ENCODE results near the gene GPN3. TPM values are rescaled to one million over a fixed set of nuclear protein-coding genes. Genes with fewer than 3 reads are reported as not detected.

Gene GPN3
- total RNA-seq (10 to 100 TPM; 19.1 to 19.3 TPM), polyA plus RNA-seq (ENCODE audit: insufficient read length in 2 of 2) (10 to 100 TPM; 21.7 to 27.8 TPM)
- long read RNA-seq, donor 1, transcript GPN3-201 (8 exons, 1,468 nt), result major isoform, 13 of 174 reads
- long read RNA-seq, donor 1, partial matches to known transcripts, result 135 of 174 reads
- long read RNA-seq, donor 1, other reads (novel, unspliced or antisense), result 26 of 174 reads
- long read RNA-seq, donor 2, partial matches to known transcripts, result 0 of 2 reads
- long read RNA-seq, donor 2, other reads (novel, unspliced or antisense), result 0 of 2 reads
- long read RNA-seq, donor 3, partial matches to known transcripts, result 0 of 5 reads
- long read RNA-seq, donor 3, other reads (novel, unspliced or antisense), result 0 of 5 reads
- long read RNA-seq, donor 4, transcript GPN3-201 (8 exons, 1,468 nt), result major isoform, 22 of 22 reads
- long read RNA-seq, donor 4, partial matches to known transcripts, result 0 of 22 reads
- long read RNA-seq, donor 4, other reads (novel, unspliced or antisense), result 0 of 22 reads

- H3K4me1 ChIP-seq (ENCODE audit: control insufficient read depth, insufficient read depth, low read length), result peaks cover 20% of the 10 kb centered on the region
- under 1% methylated on average over 73 of the region's 78 CpGs for WGBS (ENCODE audit: insufficient coverage)
- peaks cover 6% of the 10 kb centered on the region for H3K36me3 ChIP-seq (ENCODE audit: control insufficient read depth, insufficient read depth, low read length)
- H3K9me3 ChIP-seq (ENCODE audit: control insufficient read depth, insufficient read depth, low read length), result no peaks in the 10 kb centered on the region
- H3K27me3 ChIP-seq (ENCODE audit: control insufficient read depth, insufficient read depth, low read length), result no peaks in the 10 kb centered on the region
- H3K4me3 ChIP-seq (ENCODE audit: low read depth, low read length), result peak within 1 kb of the TSS; percentile 88
- DNase-seq (ENCODE audit: low read depth in 4 of 6, low spot score in 6 of 6), result peak; percentile 96 to 100 (median 99)
- H3K27ac ChIP-seq (ENCODE audit: low read depth, low read length), result peak within 1 kb of the TSS; percentile 99
Observed at GRCh38 chr12:110468214-110469048, at the start of gene GPN3, which contains the start of gene FAM216A. Gene GPN3 (minus strand): TSS chr12:110468257. CDS start chr12:110468203, 54 bp downstream. Gene FAM216A (plus strand): TSS chr12:110468845. CDS start chr12:110468876, 31 bp downstream.

GRCh38 chr12:110516995-110517394 is 48.9 kb upstream of the GPN3 start:
- Histone ChIP-seq H3K9me3 (ENCODE audit: control insufficient read depth, insufficient read depth, low read length) (no peaks in the 10 kb centered on the region), H3K27me3 (ENCODE audit: control insufficient read depth, insufficient read depth, low read length) (no peaks in the 10 kb centered on the region), H3K27ac (ENCODE audit: low read depth, low read length) (no peak overlapping the region), H3K4me3 (ENCODE audit: low read depth, low read length) (no peak overlapping the region), H3K4me1 (ENCODE audit: control insufficient read depth, insufficient read depth, low read length) (no peaks in the 10 kb centered on the region), H3K36me3 (ENCODE audit: control insufficient read depth, insufficient read depth, low read length) (no peaks in the 10 kb centered on the region)
- DNase-seq (ENCODE audit: low read depth in 4 of 6, low spot score in 6 of 6), result no peak
- WGBS (ENCODE audit: insufficient coverage), result 86% methylated on average over 3 of the region's 3 CpGs

- Histone ChIP-seq H3K27ac (ENCODE audit: low read depth, low read length) (no peak overlapping the region), H3K9me3 (ENCODE audit: control insufficient read depth, insufficient read depth, low read length) (no peaks in the 10 kb centered on the region), H3K4me1 (ENCODE audit: control insufficient read depth, insufficient read depth, low read length) (no peaks in the 10 kb centered on the region), H3K4me3 (ENCODE audit: low read depth, low read length) (no peak overlapping the region), H3K27me3 (ENCODE audit: control insufficient read depth, insufficient read depth, low read length) (no peaks in the 10 kb centered on the region), H3K36me3 (ENCODE audit: control insufficient read depth, insufficient read depth, low read length) (no peaks in the 10 kb centered on the region)
- WGBS (ENCODE audit: insufficient coverage), result no CpG with 5 or more reads among the region's 1 CpG
- DNase-seq (ENCODE audit: low read depth in 4 of 6, low spot score in 6 of 6), result no peak
Observed at GRCh38 chr12:110514363-110514762, 46.3 kb upstream of the GPN3 start.

GRCh38 chr12:110513842-110514241 is 45.8 kb upstream of the GPN3 start:
- Histone ChIP-seq H3K4me3 (ENCODE audit: low read depth, low read length) (no peak overlapping the region), H3K4me1 (ENCODE audit: control insufficient read depth, insufficient read depth, low read length) (no peaks in the 10 kb centered on the region), H3K27me3 (ENCODE audit: control insufficient read depth, insufficient read depth, low read length) (no peaks in the 10 kb centered on the region), H3K36me3 (ENCODE audit: control insufficient read depth, insufficient read depth, low read length) (no peaks in the 10 kb centered on the region), H3K9me3 (ENCODE audit: control insufficient read depth, insufficient read depth, low read length) (no peaks in the 10 kb centered on the region), H3K27ac (ENCODE audit: low read depth, low read length) (no peak overlapping the region)
- DNase-seq (ENCODE audit: low read depth in 4 of 6, low spot score in 6 of 6), result no peak
- WGBS (ENCODE audit: insufficient coverage), result 93% methylated on average over 2 of the region's 6 CpGs

- H3K27ac ChIP-seq (ENCODE audit: low read depth, low read length), result no peak overlapping the region
- WGBS (ENCODE audit: insufficient coverage), result no CpG with 5 or more reads among the region's 4 CpGs
- H3K36me3 ChIP-seq (ENCODE audit: control insufficient read depth, insufficient read depth, low read length), result no peaks in the 10 kb centered on the region
- no peaks in the 10 kb centered on the region for H3K9me3 ChIP-seq (ENCODE audit: control insufficient read depth, insufficient read depth, low read length)
- H3K4me1 ChIP-seq (ENCODE audit: control insufficient read depth, insufficient read depth, low read length), result no peaks in the 10 kb centered on the region
- no peak overlapping the region for H3K4me3 ChIP-seq (ENCODE audit: low read depth, low read length)
- DNase-seq (ENCODE audit: low read depth in 4 of 6, low spot score in 6 of 6), result no peak
- no peaks in the 10 kb centered on the region for H3K27me3 ChIP-seq (ENCODE audit: control insufficient read depth, insufficient read depth, low read length)
Observed at GRCh38 chr12:110508071-110508586, 40.1 kb upstream of the GPN3 start.

GRCh38 chr12:110505332-110505731 is 37.3 kb upstream of the GPN3 start:
- no peaks in the 10 kb centered on the region for H3K9me3 ChIP-seq (ENCODE audit: control insufficient read depth, insufficient read depth, low read length)
- H3K27ac ChIP-seq (ENCODE audit: low read depth, low read length), result no peak overlapping the region
- no peaks in the 10 kb centered on the region for H3K36me3 ChIP-seq (ENCODE audit: control insufficient read depth, insufficient read depth, low read length)
- no CpG with 5 or more reads among the region's 3 CpGs for WGBS (ENCODE audit: insufficient coverage)
- H3K4me3 ChIP-seq (ENCODE audit: low read depth, low read length), result no peak overlapping the region
- H3K27me3 ChIP-seq (ENCODE audit: control insufficient read depth, insufficient read depth, low read length), result no peaks in the 10 kb centered on the region
- H3K4me1 ChIP-seq (ENCODE audit: control insufficient read depth, insufficient read depth, low read length), result peaks cover 13% of the 10 kb centered on the region
- no peak for DNase-seq (ENCODE audit: low read depth in 4 of 6, low spot score in 6 of 6)

GRCh38 chr12:110503432-110503831 is 35.4 kb upstream of the GPN3 start:
- no peak for DNase-seq (ENCODE audit: low read depth in 4 of 6, low spot score in 6 of 6)
- no peaks in the 10 kb centered on the region for H3K9me3 ChIP-seq (ENCODE audit: control insufficient read depth, insufficient read depth, low read length)
- no CpG with 5 or more reads among the region's 1 CpG for whole genome bisulfite sequencing (ENCODE audit: insufficient coverage)

GRCh38 chr12:110501752-110502738 is 34.0 kb upstream of the GPN3 start, which contains the start of the genes RAD9B and VPS29:
Gene RAD9B (plus strand): TSS chr12:110502331. CDS start chr12:110502338, 7 bp downstream.
Gene VPS29 (minus strand): TSS chr12:110502111. CDS start chr12:110502051, 60 bp downstream.
- peaks cover 13% of the 10 kb centered on the region for H3K4me1 ChIP-seq (ENCODE audit: control insufficient read depth, insufficient read depth, low read length)
- DNase-seq (ENCODE audit: low read depth in 4 of 6, low spot score in 6 of 6), result peak; percentile 94 to 99 (median 96)
- H3K36me3 ChIP-seq (ENCODE audit: control insufficient read depth, insufficient read depth, low read length), result peaks cover 3% of the 10 kb centered on the region
- H3K9me3 ChIP-seq (ENCODE audit: control insufficient read depth, insufficient read depth, low read length), result no peaks in the 10 kb centered on the region
- peak within 1 kb of the TSS; percentile 98 for H3K4me3 ChIP-seq (ENCODE audit: low read depth, low read length)
- H3K27ac ChIP-seq (ENCODE audit: low read depth, low read length), result peak within 1 kb of the TSS; percentile 62
- no peaks in the 10 kb centered on the region for H3K27me3 ChIP-seq (ENCODE audit: control insufficient read depth, insufficient read depth, low read length)
- under 1% methylated on average over 53 of the region's 61 CpGs for WGBS (ENCODE audit: insufficient coverage)

More at GRCh38 chr12:110503432-110503831, 35.4 kb upstream of the GPN3 start:
- H3K4me1 ChIP-seq (ENCODE audit: control insufficient read depth, insufficient read depth, low read length), result peaks cover 13% of the 10 kb centered on the region
- no peak overlapping the region for H3K4me3 ChIP-seq (ENCODE audit: low read depth, low read length)
- no peaks in the 10 kb centered on the region for H3K27me3 ChIP-seq (ENCODE audit: control insufficient read depth, insufficient read depth, low read length)
- H3K36me3 ChIP-seq (ENCODE audit: control insufficient read depth, insufficient read depth, low read length), result no peaks in the 10 kb centered on the region
- H3K27ac ChIP-seq (ENCODE audit: low read depth, low read length), result no peak overlapping the region
